SK-N-SH (cell line): ENCODE data around the gene PTOV1. TPM values are rescaled to one million over a fixed set of nuclear protein-coding genes. Genes with fewer than 3 reads are reported as not detected.

Experiments
- CTCF ChIA-PET: fragments of 300-600, 350-600 bp; formaldehyde crosslinking; extraction: SDS; loops from one replicate; lab custom pipeline; 2021; lab: Yijun Ruan, JAX
- POLR2A ChIA-PET: fragments of 350-600 bp; sonication (Branson Sonifier 250); formaldehyde crosslinking; extraction: SDS; loops from one replicate; lab custom pipeline; 2020; ENCODE audit warnings: antibody characterized with exemption, inconsistent platforms; lab: Yijun Ruan, JAX
- DNase-seq: peaks from one replicate; pipeline ENCODE4 v3.0.0; 2012
- H2AFZ ChIP-seq: fragments of 200-600 bp; sonication (generic); 2 replicates; pipeline ENCODE4 v1.8.1; 2016; ENCODE audit warnings: antibody characterized with exemption, mild to moderate bottlenecking, low read depth
- H3F3A ChIP-seq: fragments of 200-600 bp; sonication (generic); replicated peaks from 2 replicates; pipeline ENCODE3; 2016; ENCODE audit warnings: antibody characterized with exemption, mild to moderate bottlenecking; ENCODE audit not compliant: insufficient read depth
- H3K27ac ChIP-seq, 2 experiments: fragments of 200-500 bp in 1 of 2; fragments of 200-600 bp in 1 of 2; sonication (Bioruptor generic) in 1 of 2; sonication (generic), shearing (Covaris generic) in 1 of 2; 2 replicates each; pipeline versions ENCODE4 v1.5.1 to v1.6.1; 2014 to 2016; ENCODE audit warnings: low read depth in 2 of 2, inconsistent platforms in 1 of 2, low read length in 1 of 2, mild to moderate bottlenecking in 1 of 2, mixed read lengths in 1 of 2
- H3K27me3 ChIP-seq: fragments of 200-600 bp; sonication (generic), shearing (Covaris generic); 2 replicates; pipeline ENCODE4 v1.6.1; 2016; ENCODE audit warnings: mixed run types; ENCODE audit not compliant: insufficient read depth
- H3K36me3 ChIP-seq, 2 experiments: fragments of 200-500 bp in 1 of 2; fragments of 200-600 bp in 1 of 2; sonication (Bioruptor generic) in 1 of 2; sonication (generic) in 1 of 2; replicated peaks in 1 of 2; 2 replicates each; pipeline versions ENCODE3 to v1.5.1; 2014 to 2016; ENCODE audit warnings: low read length in 1 of 2, mild to moderate bottlenecking in 1 of 2; ENCODE audit not compliant: insufficient read depth in 2 of 2, control insufficient read depth in 1 of 2
- H3K4me1 ChIP-seq, 2 experiments: fragments of 200-500 bp in 1 of 2; fragments of 200-600 bp in 1 of 2; sonication (Bioruptor generic) in 1 of 2; sonication (generic), shearing (Covaris generic) in 1 of 2; 2 replicates each; pipeline versions ENCODE4 v1.5.1 to v1.6.1; 2014 to 2016; ENCODE audit warnings: low read depth in 1 of 2, low read length in 1 of 2, mixed run types in 1 of 2; ENCODE audit not compliant: insufficient read depth in 2 of 2, control insufficient read depth in 1 of 2
- H3K4me2 ChIP-seq: fragments of 200-600 bp; sonication (generic), shearing (Covaris generic); 2 replicates; pipeline ENCODE4 v1.6.1; 2017; ENCODE audit warnings: mixed run types
- H3K4me3 ChIP-seq, 2 experiments: fragments of 200-500 bp in 1 of 2; fragments of 200-600 bp in 1 of 2; sonication (Bioruptor generic) in 1 of 2; sonication (generic), shearing (Covaris generic) in 1 of 2; 2 replicates each; pipeline versions ENCODE4 v1.5.1 to v1.8.1; 2014 to 2016; ENCODE audit warnings: low read depth in 2 of 2, inconsistent platforms in 1 of 2, low read length in 1 of 2, mild to moderate bottlenecking in 1 of 2, mixed read lengths in 1 of 2, moderate library complexity in 1 of 2
- H3K79me2 ChIP-seq: fragments of 200-600 bp; sonication (generic); 2 replicates; pipeline ENCODE4 v1.8.1; 2017; ENCODE audit warnings: mild to moderate bottlenecking; ENCODE audit not compliant: insufficient read depth
- H3K9ac ChIP-seq: fragments of 200-600 bp; sonication (generic); 2 replicates; pipeline ENCODE4 v1.6.1; 2017; ENCODE audit warnings: mixed run types
- H3K9me2 ChIP-seq: fragments of 200-600 bp; sonication (generic); 2 replicates; pipeline ENCODE4 v1.6.1; 2017; ENCODE audit warnings: mixed run types
- H3K9me3 ChIP-seq: fragments of 200-600 bp; sonication (generic); 2 replicates; pipeline ENCODE4 v1.6.1; 2017; ENCODE audit warnings: mixed run types, mild to moderate bottlenecking, moderate library complexity
- H4K20me1 ChIP-seq: fragments of 200-600 bp; sonication (generic); 2 replicates; pipeline ENCODE4 v1.6.1; 2017; ENCODE audit warnings: mild to moderate bottlenecking, mixed run types; ENCODE audit not compliant: insufficient read depth
- CTCF ChIP-seq: fragments of 200-600 bp; sonication (generic); IDR thresholded peaks from 2 replicates; pipeline ENCODE4 v1.6.1; 2017; ENCODE audit warnings: antibody characterized with exemption, mild to moderate bottlenecking, moderate library complexity
- FOXM1 ChIP-seq: IDR thresholded peaks from 2 replicates; pipeline ENCODE4 v1.4.0; 2012; ENCODE audit warnings: low read depth, mild to moderate bottlenecking
- IRF3 ChIP-seq: fragments of 150-350 bp; IDR thresholded peaks from 2 replicates; pipeline ENCODE4 v1.6.1; 2016; ENCODE audit warnings: mild to moderate bottlenecking, low read depth, low read length
- MEF2A ChIP-seq: IDR thresholded peaks from 2 replicates; pipeline ENCODE4 v1.4.0; 2012; ENCODE audit warnings: low read depth, borderline replicate concordance
- MXI1 ChIP-seq: IDR thresholded peaks from 2 replicates; pipeline ENCODE4 v1.6.1; 2012; ENCODE audit warnings: mild to moderate bottlenecking, low read depth, low read length, improper control_type of control experiment
- NRF1 ChIP-seq: IDR thresholded peaks from 2 replicates; pipeline ENCODE4 v1.6.1; 2012; ENCODE audit warnings: low read depth, mild to moderate bottlenecking, low read length
- PBX3 ChIP-seq: IDR thresholded peaks from 2 replicates; pipeline ENCODE4; 2012
- RCOR1 ChIP-seq: fragments of 150-350 bp; IDR thresholded peaks from 2 replicates; pipeline ENCODE4 v1.6.1; 2017; ENCODE audit warnings: antibody characterized with exemption, low read length
- RFX5 ChIP-seq: IDR thresholded peaks from 2 replicates; pipeline ENCODE4 v1.6.1; 2012; ENCODE audit warnings: mild to moderate bottlenecking, improper control_type of control experiment, low read length
- SMC3 ChIP-seq: IDR thresholded peaks from 2 replicates; pipeline ENCODE4 v1.6.1; 2012; ENCODE audit warnings: low read depth, low read length, improper control_type of control experiment
- TCF12 ChIP-seq: IDR thresholded peaks from 2 replicates; pipeline ENCODE4 v1.4.0; 2012
- USF1 ChIP-seq: IDR thresholded peaks from 2 replicates; pipeline ENCODE4 v1.4.0; 2012; ENCODE audit warnings: low read depth, borderline replicate concordance
- WGBS: methylation state at CpG from one replicate; pipeline ENCODE4 v1.1.6; 2017; ENCODE audit warnings: low lambda C conversion rate; 5-methylcytosine and 5-hydroxymethylcytosine counted together
- polyA plus RNA-seq, 3 experiments: library from polyadenylated mRNA; depleted of rRNA; stranded (reverse); fragments of >200 nt; gene quantifications; 2 replicates each; pipeline ENCODE4 v1.2.3, GENCODE V29; 2012

Gene PTOV1
- polyA plus RNA-seq, 1 of the 3 experiments (the other 2 are of a cell fraction), result 95.0 TPM

GRCh38 chr19:49808711-49809159 lies 42.2 kb upstream of the PTOV1 start:
- Histone ChIP-seq H3K79me2 (no peaks in the 10 kb centered on the region), H2AFZ (0 out of 2 replicates have a peak overlapping the region, but pooled peaks have one; percentile 56), H3F3A (peaks cover 20% of the 10 kb centered on the region), H3K36me3 (peaks cover 3 to 16% of the 10 kb centered on the region in 2 experiments), H4K20me1 (peaks cover 4% of the 10 kb centered on the region; the same call in 1 of the 2 replicates), H3K4me1 (peaks cover 12 to 19% of the 10 kb centered on the region in 2 experiments; a peak in 3 of 4 replicates), H3K4me2 (peak overlapping the region; percentile 97), H3K9me3 (no peaks in the 10 kb centered on the region), H3K27ac (peak overlapping the region; percentile 36 to 78; a peak in 3 of 4 replicates), H3K4me3 (peak overlapping the region; percentile 59 to 71), H3K9ac (peak overlapping the region; percentile 62)
- peak; percentile 99 for DNase-seq
- CTCF ChIA-PET, result interaction anchor here (0.6 to 2.0 kb wide), 2 partner anchors 42 to 119 kb away, joined by 3 to 8 read pairs; partner anchors contain the start of gene PTOV1
- 15% methylated on average over 31 of the region's 31 CpGs for WGBS
- no peak for TF ChIP-seq IRF3
- TF ChIP-seq TCF12, result no peak
- no peak for TF ChIP-seq MEF2A
- peak; percentile 18; the same call in 1 of the 2 replicates for TF ChIP-seq MXI1
- no peak for TF ChIP-seq RFX5
- TF ChIP-seq PBX3, result no peak
- no peak for TF ChIP-seq SMC3
- no peak for TF ChIP-seq USF1
- TF ChIP-seq NRF1, result no peak
- TF ChIP-seq, all 33 proteins: peak for 1
- no peaks in the 10 kb centered on the region for H3K9me2 ChIP-seq
- no peaks in the 10 kb centered on the region for H3K27me3 ChIP-seq
- POLR2A ChIA-PET, result interaction anchor here (2.1 kb wide), 1 partner anchor 42 kb away, joined by 7 read pairs; the partner anchor contains the start of gene PTOV1

GRCh38 chr19:49809160-49809940 lies 41.6 kb upstream of the PTOV1 start:
- peaks cover 21% of the 10 kb centered on the region for H3F3A ChIP-seq
- no peaks in the 10 kb centered on the region for H3K9me3 ChIP-seq
- no peaks in the 10 kb centered on the region for H3K9me2 ChIP-seq
- no peaks in the 10 kb centered on the region for H3K27me3 ChIP-seq
- peak overlapping the region; percentile 62 for H3K9ac ChIP-seq
- peak; percentile 79 for DNase-seq
- ChIA-PET CTCF (interaction anchor here (0.6 to 2.0 kb wide), 8 partner anchors 8 to 119 kb away, joined by 3 to 8 read pairs (median 4); partner anchors contain the start of genes CPT1C and PTOV1), POLR2A (interaction anchor here (2.1 kb wide), 1 partner anchor 41 kb away, joined by 7 read pairs; the partner anchor contains the start of gene PTOV1)
- H3K27ac ChIP-seq, result peak overlapping the region; percentile 36 to 78; a peak in 3 of 4 replicates
- no peaks in the 10 kb centered on the region for H3K79me2 ChIP-seq
- peak overlapping the region; percentile 56; the same call in 1 of the 2 replicates for H2AFZ ChIP-seq
- H3K4me3 ChIP-seq, result peak overlapping the region; percentile 59 to 71
- TF ChIP-seq RCOR1, result no peak
- TF ChIP-seq FOXM1, result no peak
- peak; percentile 22 for TF ChIP-seq CTCF
- peaks cover 3 to 14% of the 10 kb centered on the region in 2 experiments for H3K36me3 ChIP-seq
- WGBS, result 31% methylated on average over 32 of the region's 50 CpGs
- H4K20me1 ChIP-seq, result peaks cover 4% of the 10 kb centered on the region; the same call in 1 of the 2 replicates
- peaks cover 12 to 19% of the 10 kb centered on the region in 2 experiments for H3K4me1 ChIP-seq
- peak overlapping the region; percentile 97 for H3K4me2 ChIP-seq
